Stimulated activated CD8-positive, alpha-beta memory T cell treated with anti-CD3 and anti-CD28 coated beads, Interleukin-12 subunit alpha, Interleukin-12 subunit beta, amount 100 ng/mL, for 24 hours (primary cell): ENCODE results near the gene CC2D1A.

Experiments
- DNase-seq: peaks from one replicate; pipeline ENCODE4 v3.0.0-alpha.2; 2020; ENCODE audit errors: extremely low read depth

The CC2D1A gene

GRCh38 chr19:13937479-13938300, 31.7 kb downstream of the CC2D1A start:
- no peak for DNase-seq

DNA sequence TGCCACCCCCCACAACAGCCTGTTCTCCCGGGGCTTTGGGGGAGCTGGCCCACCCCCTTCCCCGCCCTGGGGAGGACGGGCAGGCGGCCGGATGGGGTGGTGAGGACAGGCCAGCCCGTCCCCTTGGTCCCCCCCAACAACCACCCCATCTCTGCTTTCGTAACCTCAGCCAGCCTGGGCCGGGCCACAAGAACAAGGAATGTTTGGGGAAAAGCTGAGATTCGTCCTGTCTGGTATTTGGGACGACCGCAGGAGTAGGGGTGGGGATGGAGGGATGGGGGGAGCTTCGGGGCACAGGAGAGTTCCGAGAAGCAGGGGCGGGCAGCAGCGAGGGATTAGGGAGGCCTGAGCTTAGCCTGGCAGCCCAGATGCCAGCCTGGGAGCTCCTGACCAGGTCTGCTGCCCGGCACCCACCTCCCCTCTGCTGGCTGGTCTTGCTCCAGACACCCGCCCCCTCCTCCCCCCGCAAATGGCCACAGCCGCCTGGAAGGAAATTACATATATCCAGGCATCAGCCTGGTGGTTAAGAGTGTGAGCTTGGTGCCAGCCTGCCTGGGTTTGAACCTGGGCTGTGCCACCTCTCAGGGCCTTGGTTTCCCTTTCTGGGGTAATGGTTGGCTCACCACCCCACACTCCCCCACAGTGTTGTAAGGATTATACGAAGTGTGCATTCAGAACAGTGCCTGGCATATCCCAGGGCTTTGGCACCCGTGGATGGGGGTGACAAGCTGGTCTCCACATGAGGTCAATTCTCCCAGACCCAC, 32.5 kb downstream of the CC2D1A start, which contains the start of gene PODNL1:
Gene PODNL1 (minus strand): TSS at position 117 of the 764 bp plus-strand sequence. CDS start 236 bp downstream, outside the sequence.
- no peak for DNase-seq

DNA sequence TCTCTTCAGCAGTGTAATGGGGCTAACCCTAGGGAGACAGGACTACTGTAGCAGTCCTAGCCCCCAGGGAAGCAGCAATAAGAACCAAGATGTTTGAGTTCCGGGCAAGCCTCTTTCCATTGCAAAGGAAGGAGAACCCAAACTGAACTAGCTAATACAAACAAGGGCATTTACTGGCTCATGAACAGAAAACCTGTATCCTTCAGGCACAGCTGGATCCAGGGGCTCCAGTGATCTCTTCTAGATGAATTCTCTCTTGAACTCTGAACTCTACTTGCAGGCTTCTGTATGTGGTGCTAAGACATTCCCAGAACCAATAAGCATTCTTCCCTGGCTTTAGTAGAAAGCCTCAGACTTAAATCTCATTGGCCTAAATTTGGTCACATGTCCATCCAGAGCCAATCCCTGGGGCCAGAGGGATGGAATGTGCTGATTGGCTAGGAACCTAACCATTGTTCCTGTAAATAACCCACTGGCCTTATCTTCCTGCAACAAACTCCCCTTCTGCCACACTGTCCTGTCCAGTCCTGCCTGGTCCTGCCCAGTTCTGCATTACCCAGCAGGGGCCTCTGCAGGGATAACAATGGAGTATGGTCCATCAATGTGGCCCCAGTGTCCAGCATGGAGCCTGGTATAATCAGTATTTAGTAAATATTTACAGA, 36.2 kb downstream of the CC2D1A start:
- no peak for DNase-seq

DNA sequence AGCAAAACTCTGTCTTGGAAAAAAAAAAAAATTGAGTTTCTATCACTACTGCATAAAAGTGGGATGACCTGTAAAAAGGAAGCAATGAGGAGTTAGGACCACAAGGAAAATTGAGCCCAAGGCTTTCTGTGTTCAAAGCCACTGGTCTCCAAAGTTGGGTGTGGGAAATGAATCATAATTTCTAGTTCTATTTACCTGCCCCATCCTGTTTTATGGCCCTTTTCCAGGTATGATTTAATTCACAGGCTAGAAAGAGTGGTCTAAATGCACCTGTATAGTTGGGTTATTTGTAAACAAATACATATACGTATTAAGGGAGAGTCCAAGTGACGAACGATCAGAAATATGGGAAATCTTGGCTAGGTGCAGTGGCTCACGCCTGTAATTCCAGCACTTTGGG, 40.4 kb downstream of the CC2D1A start:
- no peak for DNase-seq

GRCh38 chr19:13951043-13951442, 45.0 kb downstream of the CC2D1A start:
- no peak for DNase-seq

- DNase-seq = no peak
Observed at GRCh38 chr19:13951799-13952153, 45.8 kb downstream of the CC2D1A start.

GRCh38 chr19:13952154-13952930, 46.3 kb downstream of the CC2D1A start, which contains the start of gene DCAF15:
Gene DCAF15 (plus strand): TSS chr19:13952509. CDS start chr19:13952513, 4 bp downstream.
- DNase-seq = peak; percentile 98

DNA sequence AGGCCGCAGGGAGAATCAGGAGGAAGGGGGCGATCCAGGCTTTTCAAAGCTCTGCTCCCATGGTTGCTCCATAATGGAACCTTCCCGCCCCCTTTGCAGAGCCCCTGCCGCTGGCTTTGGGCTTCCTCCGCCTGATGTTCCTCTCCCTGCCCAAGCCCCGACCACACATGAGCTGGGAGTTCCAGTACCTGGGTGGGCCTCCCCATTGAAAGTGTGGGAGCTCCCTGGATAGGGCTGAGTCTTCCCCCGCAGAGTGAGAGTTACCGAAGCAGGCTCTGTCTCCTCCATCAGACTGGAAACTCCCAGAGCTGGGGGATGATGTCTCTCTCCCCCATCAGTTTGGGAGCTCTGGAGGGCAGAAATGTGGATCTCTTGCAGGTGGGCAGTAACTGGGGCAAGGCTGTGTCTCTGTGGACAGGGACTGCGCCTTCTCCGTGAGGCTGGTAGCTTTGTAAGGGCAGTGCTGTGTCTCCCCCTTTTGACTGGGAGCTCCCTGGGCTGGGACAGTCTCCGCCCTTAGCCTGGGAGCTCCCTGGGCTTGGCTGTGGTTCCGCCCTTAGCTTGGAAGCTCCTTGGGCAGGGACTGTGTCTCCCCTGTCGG, 47.0 kb downstream of the CC2D1A start:
- DNase-seq = no peak

- DNase-seq = no peak
Observed at GRCh38 chr19:13954185-13954584, 48.2 kb downstream of the CC2D1A start.

GRCh38 chr19:13955662-13956364, 49.8 kb downstream of the CC2D1A start:
- no peak for DNase-seq

GRCh38 chr19:13956365-13956744, 50.4 kb downstream of the CC2D1A start:
- no peak for DNase-seq

GRCh38 chr19:13957051-13957450, 51.0 kb downstream of the CC2D1A start:
- no peak for DNase-seq

DNA sequence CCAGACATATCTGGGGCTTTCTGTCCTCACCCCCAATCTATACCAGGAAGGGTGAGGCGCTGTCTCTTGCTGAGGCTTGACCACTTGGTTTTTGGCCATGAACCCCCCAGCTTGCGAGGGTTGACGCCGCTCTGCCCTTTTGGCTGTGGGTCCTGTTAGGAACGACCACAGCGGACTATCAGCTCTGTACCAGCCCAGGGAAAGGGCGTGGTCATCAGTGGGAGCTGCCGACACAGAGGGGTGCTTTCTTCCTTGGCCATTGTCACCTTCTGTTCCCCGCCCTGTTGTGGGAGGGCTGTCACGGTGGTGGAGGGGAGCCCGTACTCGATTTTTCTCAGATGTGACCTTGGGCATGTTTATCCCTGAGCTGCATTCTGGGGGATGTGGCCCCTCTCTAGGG, 52.0 kb downstream of the CC2D1A start:
- no peak for DNase-seq

DNA sequence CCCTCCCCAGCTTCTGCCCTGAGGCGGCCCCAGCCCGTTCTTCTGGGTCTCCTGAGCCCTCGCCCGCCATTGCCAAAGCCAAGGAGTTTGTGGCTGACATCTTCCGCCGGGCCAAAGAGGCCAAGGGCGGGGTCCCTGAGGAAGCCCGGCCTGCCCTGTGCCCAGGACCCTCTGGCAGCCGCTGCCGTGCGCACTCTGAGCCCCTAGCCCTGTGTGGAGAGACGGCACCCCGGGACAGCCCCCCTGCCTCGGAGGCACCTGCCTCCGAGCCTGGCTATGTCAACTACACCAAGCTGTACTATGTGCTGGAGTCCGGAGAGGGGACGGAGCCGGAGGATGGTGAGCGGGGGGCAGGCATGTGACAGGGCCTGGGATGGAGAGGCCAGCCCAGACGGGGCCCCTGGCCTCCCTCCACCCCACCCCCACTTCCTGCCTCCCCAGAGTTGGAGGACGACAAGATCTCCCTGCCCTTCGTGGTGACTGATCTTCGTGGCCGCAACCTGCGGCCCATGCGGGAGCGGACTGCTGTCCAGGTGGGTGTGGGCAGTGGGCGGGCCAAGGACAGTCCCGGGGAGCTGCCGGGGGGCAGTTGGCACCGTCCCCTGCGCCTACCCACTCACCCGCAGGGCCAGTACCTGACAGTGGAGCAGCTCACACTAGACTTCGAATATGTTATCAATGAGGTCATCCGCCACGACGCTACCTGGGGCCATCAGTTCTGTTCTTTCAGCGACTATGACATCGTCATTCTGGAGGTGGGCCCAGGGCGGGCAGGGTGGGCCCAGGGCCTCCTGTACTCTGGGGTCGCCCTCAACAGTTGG, 53.4 kb downstream of the CC2D1A start:
- no peak for DNase-seq

GRCh38 chr19:13959962-13960862, 54.2 kb downstream of the CC2D1A start:
- no peak for DNase-seq

- DNase-seq = no peak
Observed at GRCh38 chr19:13960863-13961784, 55.1 kb downstream of the CC2D1A start.
